GM18508 (cell line): ENCODE results near the gene LMNA.
"Not testable (repeated sequence)": the region's sequence is repeated elsewhere in the genome, so short reads cannot be mapped to it uniquely, and the experiment has no call there.

Source experiments
- ATAC-seq: cut with Tn5 transposase; IDR thresholded peaks from one replicate; pipeline ENCODE4 v1.9.1; 2021; ENCODE audit warnings: moderate number of reproducible peaks; ENCODE audit not compliant: insufficient read depth, unreplicated experiment

Gene LMNA

GRCh38 chr1:156114101-156114918, at the start of gene LMNA:
TSS of gene LMNA (plus strand) at chr1:156114711. CDS start at chr1:156114919, 208 bp downstream.
- no peak for ATAC-seq

- no peak for ATAC-seq
Observed at GRCh38 chr1:156065212-156065611, 49.3 kb upstream of the LMNA start.

DNA sequence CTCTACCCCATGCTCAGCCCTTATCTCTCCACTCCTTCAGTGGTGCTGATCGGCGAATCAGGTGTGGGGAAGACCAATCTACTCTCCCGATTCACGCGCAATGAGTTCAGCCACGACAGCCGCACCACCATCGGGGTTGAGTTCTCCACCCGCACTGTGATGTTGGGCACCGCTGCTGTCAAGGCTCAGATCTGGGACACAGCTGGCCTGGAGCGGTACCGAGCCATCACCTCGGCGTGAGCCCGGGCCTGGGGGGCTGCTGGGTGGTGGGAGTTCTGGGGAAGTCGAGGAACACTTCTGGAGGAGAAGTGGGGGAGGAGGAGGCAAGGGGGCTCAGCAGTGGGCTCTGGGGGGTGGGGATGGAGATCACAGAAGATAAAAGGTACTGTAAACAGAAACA, 48.6 kb upstream of the LMNA start:
- no peak for ATAC-seq

- ATAC-seq = no peak
Observed at GRCh38 chr1:156067262-156067661, 47.2 kb upstream of the LMNA start.

DNA sequence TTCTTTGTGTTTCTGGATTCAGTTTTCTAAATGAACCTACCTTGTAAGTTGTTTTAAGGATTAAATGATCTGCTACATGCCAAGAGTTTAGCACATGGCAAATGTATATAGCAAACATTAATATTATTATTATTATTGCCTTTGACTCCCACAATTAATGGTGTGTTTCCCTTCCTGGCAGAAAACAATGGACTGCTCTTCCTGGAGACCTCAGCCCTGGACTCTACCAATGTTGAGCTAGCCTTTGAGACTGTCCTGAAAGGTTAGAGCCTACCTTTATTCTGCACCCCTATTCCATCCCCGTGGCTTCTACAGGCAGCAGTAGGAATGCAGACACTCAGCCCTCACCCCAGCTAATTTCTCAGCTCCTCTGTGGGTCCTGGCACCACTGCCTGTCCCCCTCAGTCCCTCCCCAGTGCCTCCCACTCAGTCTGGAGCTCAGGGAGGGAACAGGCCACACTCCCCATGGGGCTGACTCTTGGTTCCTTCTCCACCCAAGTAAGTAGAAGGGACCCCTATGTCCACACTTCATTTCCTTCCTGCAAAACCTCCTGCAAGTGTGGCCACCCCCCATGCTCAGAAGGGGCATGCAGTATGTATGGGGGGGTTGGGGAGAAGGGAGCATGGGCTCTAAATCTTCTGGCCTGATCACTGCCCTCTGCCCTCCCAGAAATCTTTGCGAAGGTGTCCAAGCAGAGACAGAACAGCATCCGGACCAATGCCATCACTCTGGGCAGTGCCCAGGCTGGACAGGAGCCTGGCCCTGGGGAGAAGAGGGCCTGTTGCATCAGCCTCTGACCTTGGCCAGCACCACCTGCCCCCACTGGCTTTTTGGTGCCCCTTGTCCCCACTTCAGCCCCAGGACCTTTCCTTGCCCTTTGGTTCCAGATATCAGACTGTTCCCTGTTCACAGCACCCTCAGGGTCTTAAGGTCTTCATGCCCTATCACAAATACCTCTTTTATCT, 44.7 kb upstream of the LMNA start:
- no peak for ATAC-seq

- no peak for ATAC-seq
Observed at GRCh38 chr1:156070548-156070947, 44.0 kb upstream of the LMNA start.

GRCh38 chr1:156071332-156071816, 43.1 kb upstream of the LMNA start:
- ATAC-seq = not testable (repeated sequence)

GRCh38 chr1:156072251-156072650, 42.3 kb upstream of the LMNA start:
- ATAC-seq = no peak

DNA sequence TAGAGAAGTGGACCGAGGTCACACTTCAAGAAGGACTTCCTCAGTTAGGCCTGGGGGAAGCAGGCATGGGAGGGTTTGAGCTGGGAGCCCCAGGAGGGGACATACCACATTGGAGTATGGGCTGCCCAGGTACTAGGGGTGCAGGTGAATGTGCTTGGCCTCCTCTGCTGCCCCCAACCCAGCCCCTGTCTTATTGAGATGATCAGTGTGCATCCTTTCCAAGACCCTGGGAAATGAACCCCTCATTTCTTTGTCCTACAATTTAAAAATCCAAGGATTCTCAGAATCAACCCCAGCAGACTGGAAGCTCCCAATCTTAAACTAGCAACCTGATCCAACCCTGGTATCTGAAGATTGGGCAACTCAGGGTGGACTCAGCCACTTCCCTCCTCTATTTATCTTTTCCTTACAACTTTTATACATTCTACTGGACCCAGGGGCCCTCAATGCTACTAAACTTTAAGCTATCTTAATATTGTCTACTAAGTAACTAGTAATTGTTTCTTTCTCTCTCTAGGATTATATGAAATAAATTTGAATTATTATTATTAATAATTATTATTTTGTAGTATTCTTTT, 41.3 kb upstream of the LMNA start:
- ATAC-seq = no peak

DNA sequence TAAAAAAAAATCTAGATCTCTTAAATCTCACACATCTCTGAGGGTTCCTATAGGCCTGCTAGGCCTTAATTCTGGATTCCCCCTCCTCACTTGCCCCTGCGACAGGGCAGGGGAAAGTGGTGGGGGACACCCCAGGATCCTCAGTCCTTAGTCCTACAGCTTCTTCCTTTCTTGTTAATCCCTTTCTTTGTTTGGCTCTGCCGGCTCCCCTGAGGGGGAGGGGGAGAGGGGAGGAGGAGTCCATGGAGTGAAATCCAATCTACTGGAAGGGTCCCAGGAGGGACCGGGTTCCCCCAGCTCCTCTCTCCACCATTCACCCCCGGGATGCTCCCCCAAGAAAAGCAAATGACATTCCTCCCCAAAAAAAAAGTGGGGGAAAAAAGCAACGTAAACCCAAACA, 40.8 kb upstream of the LMNA start:
- no peak for ATAC-seq

DNA sequence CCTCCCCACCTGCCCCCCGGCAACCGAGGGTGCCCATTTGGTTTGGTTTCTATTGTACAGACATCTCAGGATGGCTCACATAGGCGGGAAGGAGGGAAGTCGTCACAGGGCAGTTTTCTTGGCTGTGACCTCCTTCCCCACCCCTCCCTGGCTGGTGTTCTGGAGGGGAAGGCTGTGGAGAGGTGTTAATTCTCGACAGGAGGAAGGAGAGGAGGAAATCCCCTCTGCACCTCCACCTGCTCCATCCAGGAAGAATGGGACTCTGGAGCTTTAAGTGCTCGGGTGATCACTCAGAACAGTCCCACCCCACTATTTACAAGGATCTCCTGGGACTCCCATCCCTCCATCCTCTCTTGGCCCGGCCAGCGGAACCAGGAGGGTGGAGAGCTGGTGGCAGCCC, 39.9 kb upstream of the LMNA start:
- no peak for ATAC-seq

GRCh38 chr1:156075162-156075561, 39.3 kb upstream of the LMNA start:
- no peak for ATAC-seq

- no peak for ATAC-seq
Observed at GRCh38 chr1:156075775-156076204, 38.7 kb upstream of the LMNA start.

- ATAC-seq = no peak
Observed at GRCh38 chr1:156076609-156077429, 37.7 kb upstream of the LMNA start.

- no peak for ATAC-seq
Observed at GRCh38 chr1:156077430-156077760, 37.1 kb upstream of the LMNA start.

DNA sequence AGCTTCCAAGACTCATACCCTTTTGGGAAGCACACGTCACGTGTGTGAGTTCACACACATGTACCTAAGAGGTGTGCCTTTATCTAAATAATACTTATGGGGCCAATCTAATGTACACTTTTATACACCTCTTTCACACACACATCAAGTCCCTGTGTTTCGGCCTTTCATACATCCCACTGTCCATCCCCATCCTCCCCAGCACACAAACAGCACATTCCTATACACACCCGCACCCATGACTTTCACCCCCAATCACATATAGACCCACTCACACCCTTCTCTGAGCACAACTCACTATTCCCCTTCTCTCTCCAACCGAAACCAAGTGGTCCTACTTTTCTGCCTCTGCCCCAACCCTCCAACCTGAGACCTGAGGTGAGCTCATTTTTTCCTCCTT, 35.8 kb upstream of the LMNA start:
- no peak for ATAC-seq

DNA sequence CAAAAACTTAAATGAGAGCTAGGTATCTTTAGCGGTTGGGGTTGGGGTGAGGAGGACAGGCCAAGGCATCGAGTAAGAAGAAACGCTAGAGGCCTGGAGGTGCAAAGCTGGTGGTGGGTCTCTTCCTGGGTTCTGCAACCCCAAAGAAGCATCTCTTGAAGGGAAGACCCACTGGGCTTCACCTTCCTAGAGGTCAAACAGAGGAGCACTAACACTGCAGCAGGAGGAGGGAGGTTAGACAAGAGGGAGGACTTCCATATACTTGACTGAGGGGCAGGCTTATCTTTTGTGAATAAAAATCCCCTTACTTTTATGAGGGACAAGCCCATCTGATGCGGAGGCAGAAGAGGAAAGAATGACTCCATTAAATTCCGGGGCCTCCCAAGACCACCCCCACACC, 34.7 kb upstream of the LMNA start:
- no peak for ATAC-seq

- no peak for ATAC-seq
Observed at GRCh38 chr1:156080241-156080862, 34.2 kb upstream of the LMNA start.

GRCh38 chr1:156080863-156081179, 33.7 kb upstream of the LMNA start:
- no peak for ATAC-seq
